ENCODE data around the gene LCTL.

- TF ChIP-seq CTCF (conservative IDR thresholded peaks at IDR 0.05 in 1 of 2, IDR thresholded peaks at IDR 0.05 in 1 of 2; ENCODE audit: extremely low read depth in 1 of 2, insufficient read depth in 1 of 2, low read depth in 1 of 2, low read length in 2 of 2) (no peak), EZH2 (IDR thresholded peaks at IDR 0.05; ENCODE audit: borderline replicate concordance, low read length) (no peak)
Observed at GRCh38 chr15:66505430-66505811, 60.4 kb downstream of the LCTL start.

Measured in mammary epithelial cell (primary cell).